GM12865 (cell line): ENCODE data around the gene CCDC178.

Experiments used
- DNase-seq: peaks from one replicate; pipeline ENCODE4 v3.0.0; 2010; ENCODE audit warnings: low read depth
- H3K4me3 ChIP-seq: 2 replicates; pipeline ENCODE4 v1.5.1; 2011; ENCODE audit warnings: mild to moderate bottlenecking, low read depth, low read length, control low read depth
- TF ChIP-seq, protein P1 (sequence below): IDR thresholded peaks from 2 replicates; pipeline ENCODE4 v1.5.1; 2011; ENCODE audit warnings: low read length, control low read depth, low read depth, inconsistent platforms; ENCODE audit not compliant: insufficient read depth; ENCODE audit errors: missing control alignments

CCDC178 gene

DNA sequence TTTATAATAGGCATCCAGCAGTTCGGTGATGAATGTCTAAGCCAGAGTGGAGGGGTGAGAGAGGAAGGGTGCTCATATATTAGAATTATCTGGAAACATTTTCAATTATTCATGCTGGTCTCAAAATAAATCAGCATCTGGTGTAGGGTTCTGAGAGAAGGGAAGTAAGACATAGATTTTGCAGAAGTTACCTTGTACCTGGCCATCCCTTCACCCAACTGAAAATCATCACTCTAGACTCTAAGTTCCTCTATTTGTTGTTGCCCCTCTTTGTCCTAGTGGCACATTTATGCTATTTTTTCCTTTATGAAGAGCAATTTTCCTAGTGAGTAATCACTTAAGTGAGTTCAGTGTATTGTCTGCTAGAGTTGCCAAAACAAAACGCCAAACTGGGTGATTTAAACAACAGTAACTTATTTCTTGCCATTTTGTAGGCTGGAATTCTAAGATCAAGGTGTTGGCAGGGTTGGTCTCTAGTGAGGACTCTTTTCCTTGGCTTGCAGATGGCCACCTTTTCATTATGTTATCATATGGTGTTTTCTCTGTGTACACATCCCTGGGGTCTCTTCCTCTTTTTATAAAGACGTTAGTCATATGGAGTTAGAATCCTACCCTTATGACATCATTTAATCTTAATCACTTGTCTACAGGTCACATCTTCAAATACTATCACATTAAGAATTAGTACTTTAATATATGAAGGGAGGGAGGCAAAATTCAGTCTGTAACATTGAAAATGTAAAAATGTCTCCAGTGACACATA lies 537.8 kb downstream of the CCDC178 start:
- no peak overlapping the region for H3K4me3 ChIP-seq
- no peak for DNase-seq
- TF ChIP-seq, protein P1, sequence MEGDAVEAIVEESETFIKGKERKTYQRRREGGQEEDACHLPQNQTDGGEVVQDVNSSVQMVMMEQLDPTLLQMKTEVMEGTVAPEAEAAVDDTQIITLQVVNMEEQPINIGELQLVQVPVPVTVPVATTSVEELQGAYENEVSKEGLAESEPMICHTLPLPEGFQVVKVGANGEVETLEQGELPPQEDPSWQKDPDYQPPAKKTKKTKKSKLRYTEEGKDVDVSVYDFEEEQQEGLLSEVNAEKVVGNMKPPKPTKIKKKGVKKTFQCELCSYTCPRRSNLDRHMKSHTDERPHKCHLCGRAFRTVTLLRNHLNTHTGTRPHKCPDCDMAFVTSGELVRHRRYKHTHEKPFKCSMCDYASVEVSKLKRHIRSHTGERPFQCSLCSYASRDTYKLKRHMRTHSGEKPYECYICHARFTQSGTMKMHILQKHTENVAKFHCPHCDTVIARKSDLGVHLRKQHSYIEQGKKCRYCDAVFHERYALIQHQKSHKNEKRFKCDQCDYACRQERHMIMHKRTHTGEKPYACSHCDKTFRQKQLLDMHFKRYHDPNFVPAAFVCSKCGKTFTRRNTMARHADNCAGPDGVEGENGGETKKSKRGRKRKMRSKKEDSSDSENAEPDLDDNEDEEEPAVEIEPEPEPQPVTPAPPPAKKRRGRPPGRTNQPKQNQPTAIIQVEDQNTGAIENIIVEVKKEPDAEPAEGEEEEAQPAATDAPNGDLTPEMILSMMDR = no peak

GRCh38 chr18:32899819-32900218 lies 540.7 kb downstream of the CCDC178 start:
- H3K4me3 ChIP-seq = no peak overlapping the region
- TF ChIP-seq, protein P1 = no peak
- DNase-seq = no peak

- no peak for DNase-seq
- TF ChIP-seq, protein P1 = no peak
- H3K4me3 ChIP-seq = no peak overlapping the region
Observed at GRCh38 chr18:32896776-32897547, 543.6 kb downstream of the CCDC178 start.

GRCh38 chr18:32893915-32894314 lies 546.6 kb downstream of the CCDC178 start:
- TF ChIP-seq, protein P1 = peak; percentile 13
- no peak overlapping the region for H3K4me3 ChIP-seq
- no peak for DNase-seq

- TF ChIP-seq, protein P1 = no peak
- H3K4me3 ChIP-seq = no peak overlapping the region
- DNase-seq = no peak
Observed at GRCh38 chr18:32891797-32892196, 548.7 kb downstream of the CCDC178 start.

DNA sequence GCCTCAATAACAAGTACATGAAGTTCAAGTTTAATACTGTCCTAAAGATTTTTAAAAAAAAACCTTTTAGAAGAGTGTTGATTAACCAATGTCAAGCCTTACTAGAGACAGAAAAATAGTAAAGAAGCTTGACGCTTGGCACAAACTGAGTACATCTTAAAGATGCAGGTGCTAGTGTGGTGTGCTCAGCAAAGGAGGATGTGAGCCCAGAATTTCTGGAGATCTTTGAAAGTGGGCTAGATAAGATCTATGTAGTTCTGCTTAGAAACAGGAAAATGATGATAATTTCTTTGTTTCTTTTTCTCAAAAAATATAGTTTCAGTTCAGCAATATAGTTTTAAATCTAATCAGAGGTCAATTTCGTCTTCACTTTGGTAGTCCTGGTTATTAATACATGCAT lies 549.4 kb downstream of the CCDC178 start:
- TF ChIP-seq, protein P1 = no peak
- no peak for DNase-seq
- no peak overlapping the region for H3K4me3 ChIP-seq
